ENCODE data around the gene COX19.

DNA sequence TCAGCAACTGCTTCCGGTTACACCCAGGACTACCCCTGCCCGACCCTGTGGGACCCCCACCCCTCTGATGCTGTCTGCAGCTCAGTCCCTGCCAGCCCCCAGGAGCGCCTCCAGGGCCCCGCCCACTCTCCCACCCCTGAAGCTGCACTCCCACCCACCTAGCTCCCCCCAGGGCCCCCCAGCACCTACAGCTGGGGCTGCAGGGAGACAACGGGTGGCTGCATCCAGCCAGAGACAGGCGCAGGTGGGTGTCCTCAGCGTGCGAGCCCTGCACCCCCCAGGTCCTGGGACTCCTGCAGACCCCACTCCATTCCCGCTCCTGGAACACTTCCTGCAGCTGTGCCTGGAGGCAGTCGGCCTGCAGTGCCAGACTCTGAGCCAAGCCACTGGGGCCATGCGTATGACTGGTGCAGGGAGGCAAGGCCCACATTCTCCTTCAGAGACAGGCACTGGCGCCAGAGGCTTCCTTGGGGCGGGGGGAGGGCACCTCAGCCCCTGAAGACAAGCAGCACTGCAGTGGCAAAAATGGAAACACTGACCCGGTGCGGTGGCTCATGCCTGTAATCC is 13.7 kb upstream of the COX19 start:
- TF ChIP-seq POLR2A (IDR thresholded peaks at IDR 0.05), result no peak
- TF ChIP-seq, protein P1, sequence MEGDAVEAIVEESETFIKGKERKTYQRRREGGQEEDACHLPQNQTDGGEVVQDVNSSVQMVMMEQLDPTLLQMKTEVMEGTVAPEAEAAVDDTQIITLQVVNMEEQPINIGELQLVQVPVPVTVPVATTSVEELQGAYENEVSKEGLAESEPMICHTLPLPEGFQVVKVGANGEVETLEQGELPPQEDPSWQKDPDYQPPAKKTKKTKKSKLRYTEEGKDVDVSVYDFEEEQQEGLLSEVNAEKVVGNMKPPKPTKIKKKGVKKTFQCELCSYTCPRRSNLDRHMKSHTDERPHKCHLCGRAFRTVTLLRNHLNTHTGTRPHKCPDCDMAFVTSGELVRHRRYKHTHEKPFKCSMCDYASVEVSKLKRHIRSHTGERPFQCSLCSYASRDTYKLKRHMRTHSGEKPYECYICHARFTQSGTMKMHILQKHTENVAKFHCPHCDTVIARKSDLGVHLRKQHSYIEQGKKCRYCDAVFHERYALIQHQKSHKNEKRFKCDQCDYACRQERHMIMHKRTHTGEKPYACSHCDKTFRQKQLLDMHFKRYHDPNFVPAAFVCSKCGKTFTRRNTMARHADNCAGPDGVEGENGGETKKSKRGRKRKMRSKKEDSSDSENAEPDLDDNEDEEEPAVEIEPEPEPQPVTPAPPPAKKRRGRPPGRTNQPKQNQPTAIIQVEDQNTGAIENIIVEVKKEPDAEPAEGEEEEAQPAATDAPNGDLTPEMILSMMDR (IDR thresholded peaks at IDR 0.05 in 8 of 11, conservative IDR thresholded peaks at IDR 0.05 in 3 of 11), result no peak

Data from spleen (tissue), 7 donors.